ENCODE results near the gene SYT6. TPM values are rescaled to one million over a fixed set of nuclear protein-coding genes. Genes with fewer than 3 reads are reported as not detected.

SYT6 gene
- total and polyA plus RNA-seq, 7 experiments from 2014 or later, result not detected

GRCh38 chr1:114156538-114157274, 3.0 kb upstream of the SYT6 start:
- intact Hi-C loops (cut with micrococcal nuclease), result no loop called here
- ATAC-seq (no peak), DNase-seq (no peak)
- Mint-ChIP-seq H3K36me3 (peaks cover 0 to 5% (median 0%) of the 10 kb centered on the region in 5 donors), H3K9me3 (peaks cover 0 to 5% (median 0%) of the 10 kb centered on the region in 11 donors), H3K27me3 (peaks cover 58 to 77% (median 66%) of the 10 kb centered on the region in 5 donors), H3K4me3 (no peak overlapping the region), H3K27ac (no peak overlapping the region), H3K4me1 (peaks cover 5 to 12% (median 11%) of the 10 kb centered on the region in 7 donors)
- no peak overlapping the region for H3K27ac ChIP-seq (ENCODE audit: low read depth, low read length)
- no peaks in the 10 kb centered on the region for H3K36me3 ChIP-seq (ENCODE audit: control insufficient read depth in 2 of 3, insufficient read depth in 3 of 3, low read length in 3 of 3)
- peaks cover 3 to 27% of the 10 kb centered on the region in 2 donors for H3K27me3 ChIP-seq (ENCODE audit: control insufficient read depth in 2 of 2, insufficient read depth in 2 of 2, low read length in 2 of 2)
- CTCF ChIA-PET, result interaction anchor here (0.6 kb wide), 1 partner anchor 38 kb away, joined by 3 read pairs; no protein-coding TSS in a partner anchor
- no peak overlapping the region for H3K4me3 ChIP-seq (ENCODE audit: low read length)
- H3K9me3 ChIP-seq (ENCODE audit: control insufficient read depth in 2 of 3, low read length in 3 of 3), result no peaks in the 10 kb centered on the region
- peaks cover 6 to 16% of the 10 kb centered on the region in 2 donors for H3K4me1 ChIP-seq (ENCODE audit: control insufficient read depth in 2 of 2, insufficient read depth in 2 of 2, low read length in 2 of 2)
- POLR2A ChIA-PET, result no interaction called here

- peaks cover 7 to 27% of the 10 kb centered on the region in 2 donors for H3K27me3 ChIP-seq (ENCODE audit: control insufficient read depth in 2 of 2, insufficient read depth in 2 of 2, low read length in 2 of 2)
- POLR2A ChIA-PET, result no interaction called here
- intact Hi-C loops (cut with micrococcal nuclease), result no loop called here
These were observed 2.0 kb upstream of the SYT6 start for GRCh38 chr1:114155706-114156105.

DNA sequence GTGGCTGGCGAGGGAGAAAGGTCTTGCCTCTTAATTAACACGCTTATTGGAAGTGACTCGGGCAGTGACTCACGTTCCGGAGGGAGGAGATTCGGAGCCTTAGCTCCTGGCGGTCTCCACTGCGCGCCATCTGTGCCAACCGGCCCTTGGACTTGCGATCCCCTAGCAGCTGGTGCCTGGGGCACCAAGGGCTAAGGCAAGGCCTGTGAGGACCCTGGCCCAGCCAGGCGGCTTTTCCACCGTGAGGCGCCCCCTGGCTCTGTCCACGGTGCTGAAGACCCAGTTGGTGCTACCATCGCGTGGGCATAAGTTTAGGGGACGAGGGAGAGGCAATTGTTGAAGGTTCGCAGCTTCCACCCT, 1.3 kb upstream of the SYT6 start:
- ATAC-seq (peak; percentile 21), DNase-seq (peak in 4 of 9 donors; percentile 4 to 21 (median 18))
- no peaks in the 10 kb centered on the region for H3K36me3 ChIP-seq (ENCODE audit: control insufficient read depth in 2 of 3, insufficient read depth in 3 of 3, low read length in 3 of 3)
- ChIA-PET POLR2A (no interaction called here), CTCF (no interaction called here)
- H3K27ac Mint-ChIP-seq, result no peak overlapping the region
- H3K4me3 ChIP-seq (ENCODE audit: low read length), result no peak overlapping the region
- peaks cover 5 to 14% (median 11%) of the 10 kb centered on the region in 7 donors for H3K4me1 Mint-ChIP-seq
- H3K4me1 ChIP-seq (ENCODE audit: control insufficient read depth in 2 of 2, insufficient read depth in 2 of 2, low read length in 2 of 2), result peaks cover 6 to 16% of the 10 kb centered on the region in 2 donors
- peaks cover 7 to 27% of the 10 kb centered on the region in 2 donors for H3K27me3 ChIP-seq (ENCODE audit: control insufficient read depth in 2 of 2, insufficient read depth in 2 of 2, low read length in 2 of 2)
- no peak overlapping the region for H3K27ac ChIP-seq (ENCODE audit: low read depth, low read length)
- H3K4me3 Mint-ChIP-seq, result peak overlapping the region in 7 of 10 donors; percentile 40 to 85 (median 75)
- H3K9me3 ChIP-seq (ENCODE audit: control insufficient read depth in 2 of 3, low read length in 3 of 3), result no peaks in the 10 kb centered on the region
- intact Hi-C loops (cut with micrococcal nuclease), result no loop called here
- H3K9me3 Mint-ChIP-seq, result peaks cover 0 to 5% (median 0%) of the 10 kb centered on the region in 11 donors
- peaks cover 60 to 77% (median 71%) of the 10 kb centered on the region in 5 donors for H3K27me3 Mint-ChIP-seq
- peaks cover 0 to 5% (median 0%) of the 10 kb centered on the region in 5 donors for H3K36me3 Mint-ChIP-seq

More at GRCh38 chr1:114155706-114156105, 2.0 kb upstream of the SYT6 start:
- H3K9me3 Mint-ChIP-seq, result peaks cover 0 to 5% (median 0%) of the 10 kb centered on the region in 11 donors
- Histone ChIP-seq H3K4me3 (ENCODE audit: low read length) (no peak overlapping the region), H3K9me3 (ENCODE audit: control insufficient read depth in 2 of 3, low read length in 3 of 3) (no peaks in the 10 kb centered on the region), H3K27ac (ENCODE audit: low read depth, low read length) (no peak overlapping the region), H3K36me3 (ENCODE audit: control insufficient read depth in 2 of 3, insufficient read depth in 3 of 3, low read length in 3 of 3) (no peaks in the 10 kb centered on the region), H3K4me1 (ENCODE audit: control insufficient read depth in 2 of 2, insufficient read depth in 2 of 2, low read length in 2 of 2) (peaks cover 6 to 16% of the 10 kb centered on the region in 2 donors)
- DNase-seq (no peak), ATAC-seq (no peak)
- peaks cover 0 to 5% (median 0%) of the 10 kb centered on the region in 5 donors for H3K36me3 Mint-ChIP-seq
- H3K27me3 Mint-ChIP-seq, result peaks cover 58 to 77% (median 69%) of the 10 kb centered on the region in 5 donors
- H3K4me3 Mint-ChIP-seq, result peak overlapping the region in 1 of 10 donors; percentile 28
- CTCF ChIA-PET, result no interaction called here
- no peak overlapping the region for H3K27ac Mint-ChIP-seq
- H3K4me1 Mint-ChIP-seq, result peaks cover 5 to 14% (median 11%) of the 10 kb centered on the region in 7 donors

DNA sequence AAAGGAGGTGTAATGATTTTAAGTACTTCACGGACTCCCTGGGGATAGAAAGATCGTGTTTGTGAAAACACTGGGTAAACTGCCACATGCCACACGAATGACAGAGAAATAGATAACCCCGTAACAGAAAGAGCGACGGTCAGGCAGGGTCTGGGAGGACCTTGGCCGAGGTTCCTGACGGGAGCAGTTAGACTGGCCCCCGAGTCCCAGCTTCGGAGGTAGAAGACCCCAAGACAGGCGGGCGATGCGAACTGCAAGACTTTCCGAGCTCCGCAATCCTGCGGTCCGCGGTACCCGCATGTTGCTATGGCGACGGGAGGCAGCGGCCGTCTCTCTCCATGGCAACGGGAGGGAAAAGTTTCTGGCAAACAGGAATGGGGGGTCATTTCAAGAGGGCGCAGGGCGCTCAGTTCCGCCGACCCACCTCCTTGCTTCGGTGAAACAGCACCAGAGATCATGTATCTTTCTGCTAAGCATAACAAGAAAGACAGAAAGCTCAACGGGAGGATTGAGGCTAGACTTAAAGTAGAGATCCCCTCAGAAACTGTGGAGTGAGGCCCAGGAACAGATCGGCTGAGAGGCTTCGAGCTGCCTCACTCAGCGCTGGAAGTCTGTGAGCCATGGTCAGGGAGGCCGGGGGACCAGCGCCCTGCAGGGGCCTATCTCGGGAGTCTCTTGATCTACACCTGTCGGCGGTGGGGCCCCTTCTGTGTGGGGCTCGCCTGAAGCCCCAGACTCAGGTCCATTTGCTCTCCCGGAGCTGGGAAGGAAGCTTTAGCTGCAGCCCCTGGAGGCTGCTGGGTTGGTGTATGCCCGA, 685 bp upstream of the SYT6 start:
- intact Hi-C loops (cut with micrococcal nuclease), result no loop called here
- Mint-ChIP-seq H3K27ac (peak overlapping the region in 1 of 9 donors; percentile 11), H3K4me3 (peak overlapping the region in 9 of 10 donors; percentile 40 to 86 (median 75)), H3K27me3 (peaks cover 66 to 77% (median 72%) of the 10 kb centered on the region in 5 donors), H3K9me3 (peaks cover 0 to 5% (median 0%) of the 10 kb centered on the region in 11 donors), H3K36me3 (peaks cover 0 to 5% (median 0%) of the 10 kb centered on the region in 5 donors), H3K4me1 (peaks cover 5 to 14% (median 11%) of the 10 kb centered on the region in 7 donors)
- peak in 2 of 9 donors; percentile 5 to 12 for DNase-seq
- Histone ChIP-seq H3K4me1 (ENCODE audit: control insufficient read depth in 2 of 2, insufficient read depth in 2 of 2, low read length in 2 of 2) (peaks cover 6 to 16% of the 10 kb centered on the region in 2 donors), H3K36me3 (ENCODE audit: control insufficient read depth in 2 of 3, insufficient read depth in 3 of 3, low read length in 3 of 3) (no peaks in the 10 kb centered on the region), H3K27ac (ENCODE audit: low read depth, low read length) (no peak overlapping the region), H3K4me3 (ENCODE audit: low read length) (peak overlapping the region; percentile 20), H3K27me3 (ENCODE audit: control insufficient read depth in 2 of 2, insufficient read depth in 2 of 2, low read length in 2 of 2) (peaks cover 7 to 27% of the 10 kb centered on the region in 2 donors), H3K9me3 (ENCODE audit: control insufficient read depth in 2 of 3, low read length in 3 of 3) (no peaks in the 10 kb centered on the region)
- ChIA-PET POLR2A (no interaction called here), CTCF (no interaction called here)
- ATAC-seq, result peak; percentile 10

DNA sequence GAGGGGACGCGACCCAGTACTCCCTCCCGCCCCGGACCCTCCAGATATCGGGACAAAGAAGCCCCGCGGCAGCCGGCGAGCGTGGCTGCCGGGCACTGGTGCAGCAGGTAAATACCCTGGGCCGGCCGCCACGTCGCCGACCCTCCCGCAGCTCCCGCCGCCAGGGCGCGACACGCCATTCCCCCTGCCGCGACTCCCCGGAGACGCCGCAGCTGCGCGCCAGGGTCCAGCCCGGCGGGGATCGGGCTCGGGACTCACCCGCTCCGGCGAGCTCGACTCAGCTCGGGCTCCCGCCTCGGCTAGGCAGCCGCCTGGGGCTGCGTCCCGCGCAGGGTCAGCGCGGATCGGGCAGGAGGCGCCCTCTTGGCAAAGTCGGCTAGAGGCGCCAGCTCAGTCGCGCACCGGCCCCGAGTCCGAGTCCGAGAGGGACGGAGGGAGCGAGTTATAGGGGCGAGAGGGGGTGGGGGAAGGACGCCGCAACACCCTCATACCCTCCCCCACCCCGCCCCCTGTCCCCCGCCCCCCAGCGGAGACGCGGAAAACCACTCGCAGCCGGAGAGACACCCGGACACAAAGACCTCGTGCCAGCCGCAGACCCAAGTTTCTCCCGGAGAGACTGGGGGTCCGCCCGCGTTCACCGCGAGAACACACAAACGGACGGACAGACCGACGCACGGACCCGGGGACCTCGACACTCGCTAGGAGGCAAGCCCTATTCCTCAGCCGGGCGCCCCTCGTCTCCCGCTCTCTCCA, 985 bp downstream of the SYT6 start:
- Histone ChIP-seq H3K27me3 (ENCODE audit: control insufficient read depth in 2 of 2, insufficient read depth in 2 of 2, low read length in 2 of 2) (peaks cover 7 to 27% of the 10 kb centered on the region in 2 donors), H3K9me3 (ENCODE audit: control insufficient read depth in 2 of 3, low read length in 3 of 3) (no peaks in the 10 kb centered on the region), H3K27ac (ENCODE audit: low read depth, low read length) (no peak overlapping the region), H3K4me3 (ENCODE audit: low read length) (peak overlapping the region; percentile 27), H3K4me1 (ENCODE audit: control insufficient read depth in 2 of 2, insufficient read depth in 2 of 2, low read length in 2 of 2) (peaks cover 6 to 16% of the 10 kb centered on the region in 2 donors), H3K36me3 (ENCODE audit: control insufficient read depth in 2 of 3, insufficient read depth in 3 of 3, low read length in 3 of 3) (no peaks in the 10 kb centered on the region)
- ChIA-PET POLR2A (no interaction called here), CTCF (no interaction called here)
- DNase-seq, result peak in 4 of 9 donors; percentile 6 to 37 (median 20)
- Mint-ChIP-seq H3K9me3 (peaks cover 0 to 3% (median 0%) of the 10 kb centered on the region in 11 donors), H3K27ac (no peak overlapping the region), H3K4me3 (peak overlapping the region in 8 of 10 donors; percentile 17 to 85 (median 71)), H3K4me1 (peaks cover 5 to 14% (median 11%) of the 10 kb centered on the region in 7 donors), H3K36me3 (peaks cover 0 to 5% (median 3%) of the 10 kb centered on the region in 5 donors), H3K27me3 (peaks cover 70 to 81% (median 78%) of the 10 kb centered on the region in 5 donors)
- intact Hi-C loops (cut with micrococcal nuclease), result no loop called here
- peak; percentile 63 for ATAC-seq

DNA sequence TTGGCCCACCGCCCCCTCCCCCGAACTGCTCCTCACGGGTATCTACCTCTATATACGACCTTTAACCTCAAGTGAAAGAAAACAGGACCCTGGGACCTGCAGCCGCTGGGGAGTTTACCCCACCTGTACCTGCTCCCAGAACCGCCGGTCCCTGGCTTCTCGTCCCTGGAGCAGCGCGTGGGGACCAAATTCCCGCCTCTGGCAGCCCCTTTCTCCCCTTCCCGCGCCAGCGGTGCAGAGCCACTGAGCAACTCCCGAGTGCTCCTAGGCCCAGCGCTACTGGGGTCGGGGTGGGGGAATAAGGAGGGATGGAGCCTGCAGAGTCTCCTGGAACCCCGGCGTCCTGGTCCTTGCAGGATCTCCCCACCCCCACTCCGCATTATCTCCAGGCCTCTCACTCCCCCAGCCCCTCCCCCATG, 1.6 kb downstream of the SYT6 start:
- H3K4me1 Mint-ChIP-seq, result peaks cover 5 to 14% (median 11%) of the 10 kb centered on the region in 7 donors
- H3K36me3 Mint-ChIP-seq, result peaks cover 0 to 5% (median 3%) of the 10 kb centered on the region in 5 donors
- CTCF ChIA-PET, result no interaction called here

More for the DNA sequence above, 1.6 kb downstream of the SYT6 start:
- ATAC-seq (no peak), DNase-seq (no peak)
- Histone ChIP-seq H3K27ac (ENCODE audit: low read depth, low read length) (no peak overlapping the region), H3K36me3 (ENCODE audit: control insufficient read depth in 2 of 3, insufficient read depth in 3 of 3, low read length in 3 of 3) (no peaks in the 10 kb centered on the region), H3K9me3 (ENCODE audit: control insufficient read depth in 2 of 3, low read length in 3 of 3) (no peaks in the 10 kb centered on the region), H3K27me3 (ENCODE audit: control insufficient read depth in 2 of 2, insufficient read depth in 2 of 2, low read length in 2 of 2) (peaks cover 7 to 27% of the 10 kb centered on the region in 2 donors), H3K4me1 (ENCODE audit: control insufficient read depth in 2 of 2, insufficient read depth in 2 of 2, low read length in 2 of 2) (peaks cover 6 to 16% of the 10 kb centered on the region in 2 donors), H3K4me3 (ENCODE audit: low read length) (no peak overlapping the region)
- POLR2A ChIA-PET, result no interaction called here
- peaks cover 72 to 83% (median 77%) of the 10 kb centered on the region in 5 donors for H3K27me3 Mint-ChIP-seq
- H3K4me3 Mint-ChIP-seq, result peak overlapping the region in 6 of 10 donors; percentile 19 to 85 (median 56)
- peaks cover 0 to 3% (median 0%) of the 10 kb centered on the region in 11 donors for H3K9me3 Mint-ChIP-seq
- intact Hi-C loops (cut with micrococcal nuclease), result no loop called here
- H3K27ac Mint-ChIP-seq, result no peak overlapping the region

All from naive thymus-derived CD4-positive, alpha-beta T cell (primary cell).